HepG2 (cell line): ENCODE measurements around the gene ARHGAP30. TPM values are rescaled to one million over a fixed set of nuclear protein-coding genes. Genes with fewer than 3 reads are reported as not detected.

ENCODE experiments used
- ATAC-seq: fragments of 200-7000 bp; cut with Tn5 transposase; 3 replicates; pipeline ENCODE4 v1.9.1; 2020; ENCODE audit warnings: mild to moderate bottlenecking, moderate library complexity
- BruUV-seq: library from RNA; stranded (reverse); fragments of 400-500 nt; replicated peaks from 2 replicates; lab custom pipeline; 2021; lab: Mats Ljungman, UMichigan
- CTCF ChIA-PET: fragments of 300-600 bp; formaldehyde crosslinking; extraction: SDS; loops from one replicate; lab custom pipeline; 2021; ENCODE audit warnings: low total read pairs, inconsistent platforms, low intra/inter-chr PET ratio; lab: Yijun Ruan, JAX
- POLR2A ChIA-PET: fragments of 350-600 bp; sonication (Branson Sonifier 250); formaldehyde crosslinking; loops from one replicate; lab custom pipeline; 2020; ENCODE audit warnings: antibody characterized with exemption, inconsistent platforms; lab: Yijun Ruan, JAX
- DNase-seq: peaks from one replicate; pipeline ENCODE4 v3.0.0-alpha.2; 2015; ENCODE audit warnings: low spot score
- FAIRE-seq: peaks from 3 replicates; lab custom pipeline; 2011; peaks lifted over from hg19 to GRCh38; lab: Jason Lieb, UNC
- H2AFZ ChIP-seq: one replicate; pipeline ENCODE4 v1.6.1; 2011; ENCODE audit warnings: low read length, inconsistent platforms
- H3K27ac ChIP-seq: fragments of 300-600 bp; 3 replicates; pipeline ENCODE4 v1.8.0; 2011; ENCODE audit warnings: mixed run types, mild to moderate bottlenecking, mixed read lengths, low read length, inconsistent platforms; ENCODE audit not compliant: insufficient read depth; ENCODE audit errors: extremely low read length
- H3K27me3 ChIP-seq, 2 experiments: fragments of 200-600 bp in 1 of 2; 2 replicates in 1 of 2; 3 replicates in 1 of 2; pipeline versions ENCODE4 v1.6.0 to v1.8.0; 2011; ENCODE audit warnings: low read length in 2 of 2, mild to moderate bottlenecking in 2 of 2, moderate library complexity in 2 of 2, inconsistent platforms in 1 of 2; ENCODE audit not compliant: insufficient read depth in 2 of 2, control insufficient read depth in 1 of 2
- H3K36me3 ChIP-seq, 2 experiments: fragments of 200-600 bp in 1 of 2; replicated peaks in 1 of 2; 2 replicates in 1 of 2; 3 replicates in 1 of 2; pipeline versions ENCODE4 v1.5.1 to v1.8.0; 2011; ENCODE audit warnings: low read length in 2 of 2, inconsistent platforms in 1 of 2; ENCODE audit not compliant: insufficient read depth in 2 of 2, control insufficient read depth in 1 of 2
- H3K4me1 ChIP-seq: 2 replicates; pipeline ENCODE4 v1.5.1; 2012; ENCODE audit warnings: low read length, inconsistent platforms; ENCODE audit not compliant: insufficient read depth
- H3K4me2 ChIP-seq: 2 replicates; pipeline ENCODE4 v1.6.0; 2011; ENCODE audit warnings: low read depth, low read length, inconsistent platforms
- H3K4me3 ChIP-seq, 3 experiments: fragments of 200-600 bp in 1 of 3; sonication (generic), shearing (Covaris generic) in 1 of 3; replicated peaks in 1 of 3; 2 replicates each; pipeline ENCODE4 v1.5.1; 2011 to 2016; ENCODE audit warnings: low read length in 3 of 3, inconsistent platforms in 2 of 3, low read depth in 2 of 3, mild to moderate bottlenecking in 2 of 3, control low read depth in 1 of 3, mixed read lengths in 1 of 3; ENCODE audit not compliant: insufficient read depth in 1 of 3
- H3K79me2 ChIP-seq: one replicate; pipeline ENCODE4 v1.6.1; 2011; ENCODE audit warnings: low read length, inconsistent platforms; ENCODE audit not compliant: insufficient read depth
- H3K9ac ChIP-seq: 2 replicates; pipeline ENCODE4 v1.6.0; 2011; ENCODE audit warnings: mild to moderate bottlenecking, low read depth, low read length, inconsistent platforms; ENCODE audit not compliant: insufficient read depth
- H3K9me3 ChIP-seq: 2 replicates; pipeline ENCODE4 v1.5.1; 2012; ENCODE audit warnings: mild to moderate bottlenecking, low read length
- H4K20me1 ChIP-seq: 2 replicates; pipeline ENCODE4 v1.6.0; 2011; ENCODE audit warnings: inconsistent platforms, mild to moderate bottlenecking, low read length, moderate library complexity; ENCODE audit not compliant: insufficient read depth
- JDP2 ChIP-seq: sonication (generic); formaldehyde crosslinking; IDR thresholded peaks from 2 replicates; pipeline ENCODE4 v1.8.1; 2022; ENCODE audit warnings: missing genetic modification reagents, borderline replicate concordance
- NBN ChIP-seq: fragments of 450-650 bp; conservative IDR thresholded peaks from 2 replicates; pipeline ENCODE4 v1.6.1; 2017
- PHF5A ChIP-seq: IDR thresholded peaks from one replicate; pipeline ENCODE4 v1.6.1; 2018; ENCODE audit warnings: low read depth, missing genetic modification reagents; ENCODE audit not compliant: unreplicated experiment
- TMF1 ChIP-seq: sonication (generic); formaldehyde crosslinking; IDR thresholded peaks from 2 replicates; pipeline ENCODE4 v1.8.1; 2022; ENCODE audit warnings: low read depth, missing genetic modification reagents
- ZBTB1 ChIP-seq: sonication (generic); formaldehyde crosslinking; IDR thresholded peaks from 2 replicates; pipeline ENCODE4 v1.4.0; 2020; ENCODE audit warnings: missing genetic modification reagents, borderline replicate concordance
- ZMYM3 ChIP-seq: sonication (generic); formaldehyde crosslinking; IDR thresholded peaks from 2 replicates; pipeline ENCODE4 v1.5.1; 2020; ENCODE audit warnings: mild to moderate bottlenecking, missing genetic modification reagents
- ZNF232 ChIP-seq: sonication (generic); formaldehyde crosslinking; IDR thresholded peaks from 2 replicates; pipeline ENCODE4 v1.4.0; 2020; ENCODE audit warnings: missing genetic modification reagents, borderline replicate concordance
- ZNF616 ChIP-seq: sonication (generic); formaldehyde crosslinking; IDR thresholded peaks from 2 replicates; pipeline ENCODE4 v1.5.0; 2020; ENCODE audit warnings: low read depth, mild to moderate bottlenecking, missing genetic modification reagents
- ZNF678 ChIP-seq: sonication (generic); formaldehyde crosslinking; IDR thresholded peaks from 2 replicates; pipeline ENCODE4 v1.4.0; 2020; ENCODE audit warnings: mild to moderate bottlenecking, missing genetic modification reagents
- WGBS: methylation state at CpG from one replicate; pipeline ENCODE4 v1.1.6; 2017; ENCODE audit warnings: low lambda C conversion rate; 5-methylcytosine and 5-hydroxymethylcytosine counted together
- in situ Hi-C: cut with HindIII; loops from 2 replicates; pipeline ENCODE4 v1.10.0; 2017; ENCODE audit warnings: low pct_unique_long_range_greater_than_20kb; ENCODE audit not compliant: extremely low pct_ligation_motif_present
- intact Hi-C: fragments of 100-400 bp; cut with micrococcal nuclease; formaldehyde crosslinking; loops from one replicate; pipeline ENCODE4 v1.10.0; 2022; ENCODE audit not compliant: unreplicated experiment
- polyA plus RNA-seq, 8 experiments: library from polyadenylated mRNA; depleted of rRNA in 3 of 8; stranded (reverse) in 7 of 8; unstranded in 1 of 8; fragments of >200 nt; fragmentation: Illumina TruSeq in 4 of 8; extraction: Trizol in 4 of 8; gene quantifications; 2 replicates each; pipeline versions ENCODE4 v1.2.1 to v1.2.3, GENCODE V29; 2011 to 2016; ENCODE audit warnings: low read depth in 4 of 8, missing spikeins in 1 of 8, mixed read lengths in 1 of 8; ENCODE audit not compliant: insufficient read depth in 1 of 8
- total RNA-seq, 5 experiments: library from RNA; depleted of rRNA; stranded (reverse); fragments of >200 nt; fragmentation: Illumina TruSeq; extraction: Trizol; gene quantifications; 2 replicates each; pipeline ENCODE4 v1.2.3, GENCODE V29; 2016; ENCODE audit warnings: low read depth in 1 of 5
- TF ChIP-seq, protein P1 (sequence below): sonication (generic); formaldehyde crosslinking; IDR thresholded peaks from 2 replicates; pipeline ENCODE4 v1.5.0; 2020; ENCODE audit warnings: missing genetic modification reagents
- TF ChIP-seq, protein P2 (sequence below): IDR thresholded peaks from 2 replicates; pipeline ENCODE4 v1.6.1; 2016
- TF ChIP-seq, protein P3 (sequence below): sonication (generic); formaldehyde crosslinking; IDR thresholded peaks from 2 replicates; pipeline ENCODE4 v1.5.0; 2020; ENCODE audit warnings: mild to moderate bottlenecking, missing genetic modification reagents

ARHGAP30 gene
- total and polyA plus RNA-seq, 2 of the 13 experiments (the other 11 are each of a cell fraction or from before 2014, with no cell fraction given): 0.13 to 0.20 TPM

DNA sequence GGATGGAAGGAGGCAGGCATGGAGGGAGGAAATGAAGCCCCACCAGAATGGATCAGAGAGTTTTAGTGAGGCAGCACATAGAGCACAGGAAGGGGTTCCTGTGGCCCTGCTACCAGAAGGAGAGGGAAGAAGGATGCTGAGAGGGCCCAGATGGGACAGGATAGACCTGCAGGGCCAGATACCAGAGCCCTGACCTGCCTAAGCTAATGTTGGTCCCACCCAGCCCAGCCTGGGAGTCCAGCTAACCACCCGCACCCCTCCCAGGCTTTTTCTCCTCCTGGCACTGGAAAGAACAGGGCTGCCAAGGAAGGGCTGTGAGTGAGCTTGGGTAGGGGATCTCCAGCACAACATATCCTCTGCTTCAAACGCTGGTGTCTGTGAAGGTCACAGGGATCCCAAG lies 12.8 kb upstream of the ARHGAP30 start:
- POLR2A ChIA-PET: no interaction called here
- Histone ChIP-seq H3K27ac (no peak overlapping the region), H3K4me1 (peaks cover 40% of the 10 kb centered on the region), H3K79me2 (no peaks in the 10 kb centered on the region), H3K9ac (no peak overlapping the region), H3K4me2 (no peak overlapping the region), H3K36me3 (no peaks in the 10 kb centered on the region), H3K27me3 (peaks cover 0 to 12% of the 10 kb centered on the region in 2 experiments; a peak in 1 of 5 replicates)
- BruUV-seq: no TSS peak
- DNase-seq (no peak), FAIRE-seq (no peak)
- intact Hi-C loops (no loop called here), in situ Hi-C loops (no loop called here)
- WGBS: 21% methylated on average over 2 of the region's 2 CpGs
- TF ChIP-seq ZNF678 (CRISPR knock-in tag) (no peak), NBN (no peak), ZMYM3 (CRISPR knock-in tag) (no peak), PHF5A (CRISPR knock-in tag) (no peak)
- TF ChIP-seq, all 625 proteins: peak for 0
- no peak for ATAC-seq
- Histone ChIP-seq H3K9me3 (no peaks in the 10 kb centered on the region), H2AFZ (no peak overlapping the region), H4K20me1 (no peaks in the 10 kb centered on the region), H3K4me3 (no peak overlapping the region)
- CTCF ChIA-PET: no interaction called here

DNA sequence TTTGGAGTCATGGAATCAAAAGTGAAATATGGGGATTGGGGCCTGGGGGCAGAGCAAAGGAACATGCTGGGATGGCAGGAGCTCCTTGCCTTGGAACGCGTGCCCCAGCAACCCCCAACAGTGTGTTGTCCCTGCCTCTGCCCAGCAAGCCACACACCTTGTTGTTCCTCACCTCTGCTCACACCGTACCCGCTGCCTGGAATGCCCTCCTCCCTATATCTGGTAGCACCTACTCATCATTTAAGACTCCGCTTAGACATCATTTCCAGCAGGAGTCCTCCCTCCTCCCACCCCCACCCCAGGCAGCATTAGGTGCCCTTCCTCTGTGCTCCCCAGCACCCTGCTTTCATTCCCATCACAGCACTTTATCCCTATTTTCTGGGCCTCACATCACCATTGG lies 11.8 kb upstream of the ARHGAP30 start:
- Histone ChIP-seq H3K4me2 (no peak overlapping the region), H3K79me2 (no peaks in the 10 kb centered on the region), H2AFZ (no peak overlapping the region), H4K20me1 (no peaks in the 10 kb centered on the region), H3K4me1 (peaks cover 44% of the 10 kb centered on the region), H3K36me3 (no peaks in the 10 kb centered on the region), H3K4me3 (no peak overlapping the region), H3K27me3 (peaks cover 0 to 8% of the 10 kb centered on the region in 2 experiments; a peak in 1 of 5 replicates), H3K27ac (no peak overlapping the region), H3K9me3 (no peaks in the 10 kb centered on the region), H3K9ac (no peak overlapping the region)
- FAIRE-seq: no peak
- WGBS: 77% methylated on average over 5 of the region's 5 CpGs
- DNase-seq: no peak
- POLR2A ChIA-PET: no interaction called here
- no peak for ATAC-seq
- CTCF ChIA-PET: no interaction called here
- intact Hi-C loops: no loop called here
- in situ Hi-C loops: no loop called here
- BruUV-seq: no TSS peak
- TF ChIP-seq ZNF232: no peak
- TF ChIP-seq, protein P1, sequence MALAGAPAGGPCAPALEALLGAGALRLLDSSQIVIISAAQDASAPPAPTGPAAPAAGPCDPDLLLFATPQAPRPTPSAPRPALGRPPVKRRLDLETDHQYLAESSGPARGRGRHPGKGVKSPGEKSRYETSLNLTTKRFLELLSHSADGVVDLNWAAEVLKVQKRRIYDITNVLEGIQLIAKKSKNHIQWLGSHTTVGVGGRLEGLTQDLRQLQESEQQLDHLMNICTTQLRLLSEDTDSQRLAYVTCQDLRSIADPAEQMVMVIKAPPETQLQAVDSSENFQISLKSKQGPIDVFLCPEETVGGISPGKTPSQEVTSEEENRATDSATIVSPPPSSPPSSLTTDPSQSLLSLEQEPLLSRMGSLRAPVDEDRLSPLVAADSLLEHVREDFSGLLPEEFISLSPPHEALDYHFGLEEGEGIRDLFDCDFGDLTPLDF (CRISPR knock-in tag): no peak
- TF ChIP-seq, protein P2, sequence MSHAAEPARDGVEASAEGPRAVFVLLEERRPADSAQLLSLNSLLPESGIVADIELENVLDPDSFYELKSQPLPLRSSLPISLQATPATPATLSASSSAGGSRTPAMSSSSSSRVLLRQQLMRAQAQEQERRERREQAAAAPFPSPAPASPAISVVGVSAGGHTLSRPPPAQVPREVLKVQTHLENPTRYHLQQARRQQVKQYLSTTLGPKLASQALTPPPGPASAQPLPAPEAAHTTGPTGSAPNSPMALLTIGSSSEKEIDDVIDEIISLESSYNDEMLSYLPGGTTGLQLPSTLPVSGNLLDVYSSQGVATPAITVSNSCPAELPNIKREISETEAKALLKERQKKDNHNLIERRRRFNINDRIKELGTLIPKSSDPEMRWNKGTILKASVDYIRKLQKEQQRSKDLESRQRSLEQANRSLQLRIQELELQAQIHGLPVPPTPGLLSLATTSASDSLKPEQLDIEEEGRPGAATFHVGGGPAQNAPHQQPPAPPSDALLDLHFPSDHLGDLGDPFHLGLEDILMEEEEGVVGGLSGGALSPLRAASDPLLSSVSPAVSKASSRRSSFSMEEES (CRISPR knock-in tag): no peak
- TF ChIP-seq ZBTB1: no peak
- no peak for TF ChIP-seq JDP2 (CRISPR knock-in tag)
- no peak for TF ChIP-seq TMF1
- no peak for TF ChIP-seq ZNF616 (CRISPR knock-in tag)
- TF ChIP-seq, protein P3, sequence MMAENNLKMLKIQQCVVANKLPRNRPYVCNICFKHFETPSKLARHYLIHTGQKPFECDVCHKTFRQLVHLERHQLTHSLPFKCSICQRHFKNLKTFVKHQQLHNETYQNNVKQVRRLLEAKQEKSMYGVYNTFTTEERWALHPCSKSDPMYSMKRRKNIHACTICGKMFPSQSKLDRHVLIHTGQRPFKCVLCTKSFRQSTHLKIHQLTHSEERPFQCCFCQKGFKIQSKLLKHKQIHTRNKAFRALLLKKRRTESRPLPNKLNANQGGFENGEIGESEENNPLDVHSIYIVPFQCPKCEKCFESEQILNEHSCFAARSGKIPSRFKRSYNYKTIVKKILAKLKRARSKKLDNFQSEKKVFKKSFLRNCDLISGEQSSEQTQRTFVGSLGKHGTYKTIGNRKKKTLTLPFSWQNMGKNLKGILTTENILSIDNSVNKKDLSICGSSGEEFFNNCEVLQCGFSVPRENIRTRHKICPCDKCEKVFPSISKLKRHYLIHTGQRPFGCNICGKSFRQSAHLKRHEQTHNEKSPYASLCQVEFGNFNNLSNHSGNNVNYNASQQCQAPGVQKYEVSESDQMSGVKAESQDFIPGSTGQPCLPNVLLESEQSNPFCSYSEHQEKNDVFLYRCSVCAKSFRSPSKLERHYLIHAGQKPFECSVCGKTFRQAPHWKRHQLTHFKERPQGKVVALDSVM: no peak
